KOPT-K1 (cell line): Measurements from ENCODE around the gene GNPTG.
A peak's percentile ranks its signal among the peaks of the same experiment; 100 is the strongest.

ENCODE experiments used
- H3K27ac ChIP-seq: fragments of 200-600 bp; sonication (generic); 2 replicates; pipeline ENCODE4 v1.5.1; 2016; ENCODE audit warnings: antibody characterized with exemption, mild to moderate bottlenecking, low read depth, low read length; ENCODE audit not compliant: poor library complexity, severe bottlenecking
- H3K36me3 ChIP-seq: fragments of 200-600 bp; sonication (generic); 2 replicates; pipeline ENCODE4 v1.5.1; 2017; ENCODE audit warnings: antibody characterized with exemption, mild to moderate bottlenecking, low read length, moderate library complexity; ENCODE audit not compliant: insufficient read depth
- H3K9me3 ChIP-seq: fragments of 200-600 bp; sonication (generic); 2 replicates; pipeline ENCODE4 v1.5.1; 2017; ENCODE audit warnings: antibody characterized with exemption, low read length, mild to moderate bottlenecking; ENCODE audit not compliant: insufficient read depth, poor library complexity, severe bottlenecking

Gene GNPTG

DNA sequence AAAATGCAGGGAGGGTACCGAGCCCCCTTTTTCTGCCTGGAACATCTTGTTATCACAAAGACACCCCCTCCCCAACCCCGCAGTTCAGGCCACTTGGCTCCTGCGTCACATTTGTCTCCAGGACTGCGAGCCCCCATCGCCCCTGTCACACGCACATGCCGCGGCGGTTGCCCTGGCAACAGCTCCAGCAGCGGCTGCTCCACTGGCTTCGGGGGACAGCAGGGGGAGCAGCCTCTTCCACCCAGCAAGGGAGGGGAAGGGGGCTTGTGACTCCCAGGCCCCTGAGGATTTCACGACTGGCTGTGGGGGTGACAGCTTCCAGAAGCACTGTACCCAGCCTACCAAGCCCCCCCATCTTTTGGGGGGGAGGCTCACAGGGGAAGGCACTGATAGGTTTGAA lies 15.7 kb upstream of the GNPTG start:
- no peaks in the 10 kb centered on the region for H3K36me3 ChIP-seq
- H3K9me3 ChIP-seq: no peaks in the 10 kb centered on the region
- no peak overlapping the region for H3K27ac ChIP-seq

DNA sequence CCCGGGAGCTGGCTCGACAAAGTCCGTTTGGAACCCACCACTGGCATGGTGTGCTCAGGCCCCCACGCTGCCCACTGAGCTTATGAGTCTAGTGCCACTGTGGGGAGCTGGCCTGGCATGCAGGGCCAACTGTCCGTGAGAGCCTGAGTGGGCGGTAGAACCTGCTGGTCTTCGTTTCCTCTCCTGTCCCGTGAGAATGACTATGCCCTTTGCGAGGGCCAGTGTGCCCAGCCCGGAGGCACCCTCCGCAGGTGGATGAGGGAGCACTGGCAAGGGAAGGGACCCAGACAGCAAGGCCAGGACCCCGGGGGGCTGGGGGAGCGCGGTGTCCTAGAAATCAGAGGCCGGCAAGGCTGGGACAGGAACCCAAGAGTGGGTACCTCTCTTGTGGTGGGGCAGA lies 15.1 kb upstream of the GNPTG start:
- Histone ChIP-seq H3K36me3 (no peaks in the 10 kb centered on the region), H3K9me3 (no peaks in the 10 kb centered on the region), H3K27ac (no peak overlapping the region)

GRCh38 chr16:1337486-1337885 lies 14.2 kb upstream of the GNPTG start:
- no peak overlapping the region for H3K27ac ChIP-seq
- no peaks in the 10 kb centered on the region for H3K9me3 ChIP-seq
- H3K36me3 ChIP-seq: no peaks in the 10 kb centered on the region

DNA sequence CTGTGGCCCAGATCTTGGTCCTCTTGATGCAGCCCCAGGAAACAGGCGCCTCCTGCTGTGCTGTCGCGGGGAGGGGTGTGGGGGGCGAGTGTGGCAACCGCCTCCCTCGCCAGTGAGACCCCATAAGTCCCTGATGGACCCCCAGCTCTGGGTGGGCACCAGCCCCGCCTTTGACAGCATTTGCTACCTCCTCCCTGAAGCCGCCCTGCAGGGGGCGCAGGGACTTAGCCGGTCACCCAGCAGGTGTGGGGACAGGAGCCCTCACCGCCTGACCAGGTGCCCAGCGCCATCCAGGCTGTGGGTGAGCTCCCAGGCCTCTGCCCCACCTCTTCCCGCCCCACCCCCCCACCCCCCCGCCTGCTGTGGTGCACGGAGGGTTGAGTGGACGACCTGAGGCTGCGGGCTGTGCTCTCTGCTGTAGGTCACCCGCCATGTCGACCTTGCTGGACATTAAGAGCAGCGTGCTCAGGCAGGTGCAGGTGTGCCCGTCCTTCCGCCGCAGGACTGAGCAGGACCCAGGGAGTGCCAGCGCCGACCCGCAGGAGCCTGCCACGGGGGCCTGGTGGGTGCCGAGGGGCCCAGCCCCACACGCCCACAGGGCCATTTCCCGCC lies 13.5 kb upstream of the GNPTG start:
- H3K36me3 ChIP-seq: no peaks in the 10 kb centered on the region
- H3K27ac ChIP-seq: no peak overlapping the region

DNA sequence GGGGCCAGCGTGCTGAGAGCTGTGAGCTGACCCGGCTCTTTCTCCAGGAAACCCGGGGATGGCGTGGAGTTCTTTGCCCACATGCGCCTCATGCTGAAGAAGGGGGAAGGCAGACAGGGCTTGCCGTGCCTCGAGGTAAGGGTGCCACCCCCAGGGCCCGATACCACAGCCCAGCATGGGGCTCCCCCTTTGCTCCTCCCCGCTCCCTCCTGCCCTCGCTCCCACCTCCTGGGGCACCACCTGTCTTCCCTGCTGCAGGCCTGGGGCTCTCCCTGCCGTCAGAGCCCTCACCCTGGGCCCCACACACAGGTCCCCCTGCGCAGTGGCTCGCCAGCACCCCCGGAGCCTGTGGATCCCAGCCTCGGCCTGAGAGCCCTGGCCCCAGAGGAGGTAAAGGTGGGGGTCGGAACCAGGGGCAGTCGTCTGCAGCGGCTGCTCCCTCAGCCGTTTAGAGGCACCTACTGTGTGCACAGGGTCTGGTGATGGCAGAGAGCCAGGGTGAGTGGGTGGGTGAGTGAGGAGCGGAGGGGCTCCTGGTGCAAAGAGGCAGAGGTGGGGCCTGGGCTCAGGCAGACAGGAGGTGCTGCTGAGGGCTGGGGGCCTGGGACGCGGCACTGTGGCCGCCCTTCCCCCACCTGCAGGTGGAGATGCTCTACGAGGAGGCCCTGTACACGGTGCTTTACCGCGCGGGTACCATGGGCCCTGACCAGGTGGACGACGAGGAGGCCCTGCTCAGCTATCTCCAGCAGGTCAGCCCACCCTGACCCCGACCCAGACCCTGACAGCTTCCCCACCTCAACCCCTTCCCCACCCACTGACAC lies 12.7 kb upstream of the GNPTG start:
- Histone ChIP-seq H3K27ac (no peak overlapping the region), H3K9me3 (no peaks in the 10 kb centered on the region)

More for the DNA sequence above, 13.5 kb upstream of the GNPTG start:
- no peaks in the 10 kb centered on the region for H3K9me3 ChIP-seq

GRCh38 chr16:1340730-1341494 lies 10.8 kb upstream of the GNPTG start:
- Histone ChIP-seq H3K27ac (no peak overlapping the region), H3K36me3 (no peaks in the 10 kb centered on the region), H3K9me3 (no peaks in the 10 kb centered on the region)

More for the DNA sequence above, 12.7 kb upstream of the GNPTG start:
- H3K36me3 ChIP-seq: no peaks in the 10 kb centered on the region

DNA sequence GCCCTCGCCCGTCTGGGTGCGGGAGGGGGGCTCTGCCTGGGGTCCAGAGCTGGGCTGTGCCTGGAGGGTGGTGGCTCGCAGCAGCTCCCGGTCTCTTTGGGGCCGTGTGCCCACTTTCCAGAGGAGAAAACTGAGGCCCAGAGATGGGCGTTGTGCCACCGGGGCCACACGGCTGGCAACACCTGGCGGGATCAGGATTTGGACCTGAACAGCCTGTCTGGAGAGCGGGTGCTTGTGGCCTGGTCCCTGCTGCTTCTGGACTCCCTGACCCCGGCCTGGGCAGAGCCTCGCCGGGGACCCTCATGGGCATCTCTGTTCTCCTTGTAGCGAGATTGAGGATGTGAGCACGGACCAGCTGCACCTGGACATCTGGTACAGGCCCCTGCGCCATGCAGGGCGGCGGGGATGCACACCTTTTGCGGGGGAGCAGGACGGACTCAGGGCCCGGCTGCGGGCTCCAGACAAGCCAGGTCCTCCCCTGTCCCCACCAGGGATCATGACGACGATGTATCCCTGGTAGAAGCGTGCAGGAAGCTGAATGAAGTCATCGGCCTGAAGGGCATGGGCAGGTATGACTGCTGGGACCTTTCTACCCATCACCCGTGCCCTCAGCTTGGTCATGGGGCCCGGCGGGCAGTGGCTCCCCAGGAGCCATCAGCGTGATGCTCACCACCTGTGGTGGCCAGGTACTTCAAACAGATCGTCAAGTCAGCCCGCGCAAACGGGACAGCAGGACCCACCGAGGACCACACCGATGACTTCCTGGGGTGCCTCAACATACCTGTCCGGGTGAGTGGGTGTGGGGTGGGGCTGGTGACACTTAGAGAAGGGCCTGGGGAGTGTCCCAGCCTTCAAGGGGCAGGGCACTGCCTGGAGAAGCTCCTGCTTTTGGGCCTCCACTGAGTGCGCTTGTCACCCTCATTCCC lies 10.0 kb upstream of the GNPTG start:
- Histone ChIP-seq H3K36me3 (no peaks in the 10 kb centered on the region), H3K9me3 (no peaks in the 10 kb centered on the region), H3K27ac (peak overlapping the region; percentile 46)

DNA sequence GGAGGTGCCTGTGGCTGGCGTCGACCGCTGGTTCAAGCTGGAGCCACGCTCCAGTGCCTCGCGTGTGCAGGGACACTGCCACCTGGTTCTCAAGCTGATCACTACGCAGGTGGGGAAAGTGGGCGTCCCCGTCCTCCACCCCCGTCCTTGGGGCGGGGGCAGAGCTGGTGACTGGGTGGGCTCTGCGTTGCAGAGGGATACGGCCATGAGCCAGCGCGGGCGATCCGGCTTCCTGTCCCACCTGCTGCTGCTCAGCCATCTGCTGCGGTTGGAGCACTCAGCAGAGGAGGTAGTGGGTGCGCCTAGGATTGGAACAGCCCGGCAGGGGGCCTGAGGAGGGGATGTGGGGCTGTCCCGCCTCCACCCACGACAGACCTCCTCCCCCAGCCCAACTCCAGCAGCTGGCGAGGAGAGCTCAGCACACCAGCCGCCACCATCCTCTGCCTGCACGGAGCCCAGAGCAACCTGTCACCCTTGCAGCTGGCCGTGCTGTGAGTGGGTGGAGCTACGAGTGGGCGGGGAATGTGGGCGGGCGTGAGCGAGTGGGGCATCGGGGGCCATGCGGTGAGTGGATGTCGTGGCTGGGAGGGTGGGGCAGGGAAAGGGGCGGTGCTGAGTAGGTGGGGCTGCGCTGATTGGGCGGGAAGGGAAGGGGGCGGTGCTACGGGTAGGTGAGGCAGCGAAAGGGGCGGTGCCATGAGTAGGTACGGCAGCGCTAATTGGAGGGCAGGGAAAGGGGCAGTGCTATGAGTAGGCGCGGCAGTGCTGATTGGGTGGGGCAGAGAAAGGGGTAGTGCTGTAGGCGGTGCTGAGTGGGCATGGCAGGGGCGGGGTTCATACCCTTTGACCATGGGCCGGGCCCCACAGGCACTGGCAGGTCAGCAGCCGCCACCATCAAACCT lies 9.0 kb upstream of the GNPTG start:
- no peaks in the 10 kb centered on the region; the same call in 1 of the 2 replicates for H3K36me3 ChIP-seq
- no peaks in the 10 kb centered on the region for H3K9me3 ChIP-seq
- peak overlapping the region; percentile 46 for H3K27ac ChIP-seq

DNA sequence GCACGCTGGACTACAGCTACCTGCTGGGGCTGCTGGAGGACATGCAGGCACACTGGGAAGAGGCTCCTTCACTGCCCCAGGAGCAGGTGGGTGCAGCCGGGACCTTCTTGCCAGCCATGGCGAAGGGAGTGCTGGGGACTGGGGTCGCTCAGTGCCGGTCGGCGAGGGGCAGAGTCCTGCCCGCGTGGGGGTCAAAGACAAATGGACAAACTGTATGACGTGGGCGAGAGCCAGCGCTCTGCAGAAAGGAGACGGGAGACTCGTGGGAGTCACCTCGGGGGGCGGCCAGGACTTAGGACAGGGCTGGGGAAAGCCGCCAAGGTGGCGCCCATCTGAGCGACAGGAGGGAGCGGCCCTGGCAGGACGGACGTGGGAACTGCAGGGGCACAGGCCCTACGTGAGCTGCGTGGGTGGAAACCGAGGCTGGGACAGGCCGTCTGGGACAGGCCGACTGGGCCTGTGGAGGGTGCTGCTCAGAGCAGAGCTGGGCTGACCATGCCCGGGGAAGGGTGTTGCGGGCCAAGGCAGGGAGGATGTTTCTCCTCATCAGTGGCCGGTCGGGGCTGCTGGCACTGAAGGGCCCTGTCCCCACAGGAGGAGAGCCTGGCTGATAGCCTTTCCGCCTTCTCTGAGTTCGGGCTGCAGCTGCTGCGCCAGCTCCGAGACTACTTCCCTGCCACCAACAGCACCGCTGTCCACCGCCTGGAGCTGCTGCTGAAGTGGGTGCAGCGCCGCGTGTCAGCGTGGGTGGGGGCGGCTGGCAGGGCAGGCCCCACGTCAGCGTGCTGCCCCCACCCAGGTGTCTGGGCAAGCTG lies 8.1 kb upstream of the GNPTG start:
- H3K9me3 ChIP-seq: no peaks in the 10 kb centered on the region
- peaks cover 4% of the 10 kb centered on the region; the same call in 1 of the 2 replicates for H3K36me3 ChIP-seq
- H3K27ac ChIP-seq: no peak overlapping the region

- no peaks in the 10 kb centered on the region for H3K9me3 ChIP-seq
- H3K36me3 ChIP-seq: peaks cover 12% of the 10 kb centered on the region; the same call in 1 of the 2 replicates
- no peak overlapping the region for H3K27ac ChIP-seq
These were observed 7.2 kb upstream of the GNPTG start for GRCh38 chr16:1344499-1344898.

- Histone ChIP-seq H3K36me3 (peaks cover 18% of the 10 kb centered on the region; the same call in 1 of the 2 replicates), H3K9me3 (no peaks in the 10 kb centered on the region), H3K27ac (no peak overlapping the region)
These were observed 6.6 kb upstream of the GNPTG start for GRCh38 chr16:1345087-1345486.

- Histone ChIP-seq H3K36me3 (peaks cover 23% of the 10 kb centered on the region; the same call in 1 of the 2 replicates), H3K27ac (no peak overlapping the region), H3K9me3 (no peaks in the 10 kb centered on the region)
These were observed 5.9 kb upstream of the GNPTG start for GRCh38 chr16:1345651-1346421.
